GM21825 (cell line): ENCODE measurements around the gene TMEM45B.
"Not testable (repeated sequence)": the region's sequence is repeated elsewhere in the genome, so short reads cannot be mapped to it uniquely, and the experiment has no call there.

Experiments used
- ATAC-seq: cut with Tn5 transposase; IDR thresholded peaks from one replicate; pipeline ENCODE4 v1.9.1; 2021; ENCODE audit warnings: mild to moderate bottlenecking, moderate library complexity; ENCODE audit not compliant: unreplicated experiment

The TMEM45B gene

DNA sequence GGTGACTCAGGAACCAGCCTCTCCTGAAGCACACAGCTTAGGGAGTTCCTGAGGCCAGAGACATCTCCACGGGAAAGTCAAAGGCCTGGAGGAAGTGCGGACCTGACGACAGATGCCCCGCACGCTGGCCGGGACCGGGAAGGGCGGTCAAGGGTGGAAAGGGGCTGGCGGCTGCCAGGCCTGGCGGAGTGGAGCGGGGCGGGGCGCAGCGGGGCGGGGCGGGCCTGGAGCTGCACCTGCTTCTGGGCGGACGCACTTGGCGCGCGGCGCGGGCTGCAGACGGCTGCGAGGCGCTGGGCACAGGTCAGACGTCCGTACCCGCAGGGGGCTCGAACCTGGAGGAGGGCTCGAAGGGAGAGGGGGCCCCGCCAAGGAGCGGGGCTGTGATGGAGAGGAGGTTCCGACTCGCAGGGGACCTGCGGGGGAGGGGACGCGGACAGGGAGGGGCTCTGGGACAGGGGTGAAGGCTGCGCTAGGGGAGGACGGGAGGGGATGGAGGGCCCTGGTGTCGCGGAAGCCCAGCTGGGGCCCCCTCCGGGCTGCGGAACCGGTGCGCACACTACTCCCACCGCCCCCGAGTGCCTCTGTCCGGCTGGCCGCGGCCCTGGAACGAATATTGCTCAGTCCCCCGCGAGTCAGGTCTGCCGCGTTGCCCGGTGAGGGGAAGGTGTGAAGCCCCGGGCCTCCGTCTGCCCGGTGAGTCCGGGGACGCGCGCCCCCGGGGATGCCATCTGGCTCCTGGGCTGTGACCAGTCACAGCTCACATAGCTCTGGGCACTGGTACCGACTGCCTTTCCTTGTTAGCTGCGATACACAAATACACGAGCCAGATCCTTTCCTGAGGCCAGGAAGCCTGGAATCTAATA lies at the start of gene TMEM45B:
TMEM45B (plus strand) TSS at position 253 of the 866 bp plus-strand sequence. CDS start 36,635 bp downstream, outside the sequence.
- no peak for ATAC-seq

- ATAC-seq, result no peak
Measured at GRCh38 chr11:129766898-129767604, 48.6 kb upstream of the TMEM45B start.

DNA sequence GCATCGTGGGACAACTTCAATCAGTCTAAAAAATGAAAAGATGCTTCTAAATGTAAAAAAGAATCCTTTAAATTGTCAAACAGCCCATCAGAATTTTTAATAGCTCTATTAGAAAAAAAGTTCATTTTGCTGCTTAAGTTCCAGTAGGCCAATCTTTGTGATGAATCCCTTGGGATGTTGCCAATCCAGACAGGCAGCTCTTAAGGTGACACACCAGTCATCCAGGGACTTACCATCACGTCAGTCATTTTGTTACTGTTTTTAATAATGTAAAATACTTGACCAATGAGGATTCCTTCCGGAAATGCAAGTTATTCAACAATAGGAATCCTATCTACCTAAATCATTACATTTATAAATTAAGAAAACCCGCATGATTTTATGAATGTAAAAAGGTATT lies 47.8 kb upstream of the TMEM45B start:
- ATAC-seq, result no peak

DNA sequence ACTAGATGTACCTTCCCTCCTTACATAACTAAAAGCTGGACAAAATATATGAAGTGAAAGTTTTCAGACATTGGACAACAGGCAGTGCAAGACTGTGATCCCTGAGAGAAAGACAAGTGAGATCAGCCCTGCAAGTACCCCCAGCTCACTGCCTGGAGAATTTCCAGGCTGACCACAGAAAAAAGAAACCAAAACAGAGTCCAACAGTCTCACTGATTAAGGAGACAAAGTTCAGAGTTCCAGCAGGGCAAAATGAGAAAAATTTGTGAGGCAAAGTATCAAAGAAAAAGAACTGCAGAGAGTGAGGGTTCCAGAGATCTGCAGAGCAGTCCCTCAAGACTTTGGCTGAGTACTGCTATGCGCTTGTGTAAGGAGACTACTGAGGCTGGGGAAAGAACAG lies 47.3 kb upstream of the TMEM45B start:
- no peak for ATAC-seq

DNA sequence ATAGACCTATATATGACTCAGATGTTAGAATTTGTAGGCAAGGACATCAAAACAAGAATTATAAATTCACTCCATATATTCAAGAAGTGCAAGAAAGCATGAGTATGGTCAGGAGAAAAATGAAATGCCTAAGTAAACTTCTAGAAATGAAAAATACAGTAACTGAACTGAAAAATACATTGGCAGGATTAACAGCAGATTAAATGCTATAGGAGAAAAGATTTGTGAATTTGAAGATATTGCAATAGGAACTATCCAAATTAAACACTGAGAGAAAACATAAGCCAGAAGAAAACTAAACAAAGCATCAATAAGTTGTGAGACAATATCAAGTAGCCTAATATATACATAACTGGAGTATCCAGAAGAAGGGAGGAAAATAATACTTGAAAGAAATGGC lies 46.6 kb upstream of the TMEM45B start:
- no peak for ATAC-seq

DNA sequence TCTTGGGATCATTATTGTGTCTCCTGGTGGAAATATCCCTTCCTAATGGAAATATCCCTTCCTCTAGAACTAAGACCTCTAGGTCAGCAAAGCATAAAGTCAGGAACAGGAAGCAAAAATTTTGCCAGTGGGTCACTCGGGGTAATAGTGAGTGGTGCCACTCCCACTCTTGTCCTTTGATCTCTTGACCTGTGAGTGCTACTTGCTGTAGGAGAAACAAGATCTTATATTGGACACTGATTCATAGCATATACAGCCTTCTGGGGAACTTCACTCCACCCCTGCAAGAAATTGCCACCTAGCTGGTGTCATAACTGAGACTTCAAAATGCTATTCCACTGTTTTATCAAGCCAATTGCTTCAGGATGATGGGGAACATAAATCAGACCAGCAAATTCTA lies 44.7 kb upstream of the TMEM45B start:
- ATAC-seq, result no peak

- not testable (repeated sequence) for ATAC-seq
Measured at GRCh38 chr11:129771456-129771855, 44.2 kb upstream of the TMEM45B start.

- ATAC-seq, result no peak
Measured at GRCh38 chr11:129778877-129779276, 36.8 kb upstream of the TMEM45B start.

DNA sequence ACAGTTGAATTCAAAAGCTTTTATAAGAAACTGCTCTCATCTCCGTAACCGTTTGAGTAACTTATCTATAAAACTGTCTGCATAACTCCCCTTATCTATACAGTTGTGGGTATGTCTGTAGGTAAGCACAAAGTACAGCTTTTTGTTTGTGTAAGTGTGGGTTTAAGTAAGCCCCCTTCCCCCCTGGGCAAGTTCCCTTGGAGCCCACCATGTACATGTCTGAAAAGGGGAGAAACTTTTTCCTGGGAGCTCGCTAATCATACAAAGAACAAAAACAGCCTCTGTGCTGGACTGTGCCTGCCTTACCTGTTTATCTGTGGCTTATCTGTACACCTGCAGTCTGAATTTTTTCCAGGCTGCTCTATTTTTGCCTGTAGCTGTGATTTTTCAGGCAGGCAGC lies 36.3 kb upstream of the TMEM45B start:
- ATAC-seq, result no peak

GRCh38 chr11:129785383-129786111 lies 30.1 kb upstream of the TMEM45B start:
- ATAC-seq, result no peak

DNA sequence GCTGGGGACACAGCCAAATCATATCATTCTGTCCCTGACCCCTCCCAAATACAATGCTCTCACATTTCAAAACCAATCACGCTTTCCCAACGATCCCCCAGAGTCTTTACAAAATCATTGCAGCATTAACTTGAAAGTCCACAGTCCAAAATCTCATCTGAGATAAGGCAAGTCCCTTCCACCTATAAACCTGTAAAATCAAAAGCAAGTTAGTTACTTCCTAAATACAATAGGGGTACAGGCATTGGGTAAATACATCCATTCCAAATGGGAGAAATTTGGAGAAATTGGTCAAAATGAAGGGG lies 29.6 kb upstream of the TMEM45B start:
- not testable (repeated sequence) for ATAC-seq

DNA sequence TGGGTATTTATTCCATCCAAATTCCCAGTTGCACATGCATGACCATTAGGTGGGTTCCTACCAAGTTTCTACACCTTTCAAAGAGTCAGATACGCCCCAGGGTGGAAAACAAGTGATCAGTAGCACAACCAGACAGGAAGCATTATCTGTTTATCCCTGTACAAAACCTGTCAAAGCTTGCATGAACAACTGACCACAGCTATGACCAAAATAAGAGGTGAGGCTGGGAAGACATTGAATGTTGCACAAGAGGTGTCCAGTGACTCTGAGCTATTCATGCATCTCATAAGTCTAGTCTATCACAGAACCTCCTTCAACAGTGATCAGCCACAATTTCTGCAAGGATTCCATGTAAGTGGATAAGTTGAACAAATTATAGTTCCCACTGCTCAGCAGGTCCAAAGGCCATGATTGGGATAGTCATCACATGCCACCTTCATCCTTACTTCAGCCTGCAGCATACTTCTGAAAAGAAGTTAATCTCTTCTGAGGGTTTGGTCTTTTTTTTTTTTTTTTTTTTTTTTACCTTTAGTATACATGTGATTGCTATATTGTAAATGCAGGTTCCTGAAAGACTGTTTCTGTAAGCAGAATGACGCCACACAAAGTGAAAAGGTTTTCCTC lies 28.0 kb upstream of the TMEM45B start:
- ATAC-seq, result no peak

GRCh38 chr11:129788278-129788677 lies 27.4 kb upstream of the TMEM45B start:
- no peak for ATAC-seq

- no peak for ATAC-seq
Measured at GRCh38 chr11:129790106-129790505, 25.5 kb upstream of the TMEM45B start.

DNA sequence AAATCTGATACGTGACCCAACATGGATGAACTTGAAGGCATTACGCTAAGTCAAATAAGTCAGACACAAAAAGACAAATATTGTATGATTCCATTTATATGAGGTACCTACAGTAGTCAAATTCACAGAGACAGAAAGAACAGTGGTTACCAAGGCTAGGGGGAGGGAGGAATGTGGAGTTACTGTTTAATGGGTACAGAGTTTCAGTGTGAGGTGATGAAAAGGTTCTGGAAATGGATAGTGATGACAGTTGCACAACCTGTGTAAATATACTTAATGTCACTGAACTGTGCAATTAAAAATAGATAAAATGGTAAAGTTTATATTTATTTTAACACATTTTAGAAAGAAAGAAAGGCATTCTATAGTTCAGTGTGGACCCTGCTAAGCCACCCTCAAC lies 24.1 kb upstream of the TMEM45B start:
- ATAC-seq, result no peak

DNA sequence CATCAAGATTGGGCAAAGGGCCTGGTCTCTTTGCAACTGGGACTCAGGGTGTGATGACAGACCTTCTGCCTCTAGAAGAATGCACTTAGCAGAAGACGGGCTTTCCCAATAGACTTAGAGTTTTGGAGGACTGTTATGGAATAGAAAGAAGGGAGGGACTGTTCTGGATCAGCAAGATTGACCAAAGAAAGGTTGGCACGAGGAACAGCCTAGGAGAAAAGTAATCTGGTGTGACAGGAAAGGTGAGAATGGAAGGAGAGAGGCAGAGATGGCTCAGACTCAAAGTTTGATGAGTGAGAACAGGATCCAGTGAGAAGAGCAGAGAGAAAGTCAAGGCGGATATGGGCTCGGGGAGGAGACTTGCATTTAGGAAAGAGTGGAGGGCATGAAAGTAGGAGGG lies 23.0 kb upstream of the TMEM45B start:
- no peak for ATAC-seq

DNA sequence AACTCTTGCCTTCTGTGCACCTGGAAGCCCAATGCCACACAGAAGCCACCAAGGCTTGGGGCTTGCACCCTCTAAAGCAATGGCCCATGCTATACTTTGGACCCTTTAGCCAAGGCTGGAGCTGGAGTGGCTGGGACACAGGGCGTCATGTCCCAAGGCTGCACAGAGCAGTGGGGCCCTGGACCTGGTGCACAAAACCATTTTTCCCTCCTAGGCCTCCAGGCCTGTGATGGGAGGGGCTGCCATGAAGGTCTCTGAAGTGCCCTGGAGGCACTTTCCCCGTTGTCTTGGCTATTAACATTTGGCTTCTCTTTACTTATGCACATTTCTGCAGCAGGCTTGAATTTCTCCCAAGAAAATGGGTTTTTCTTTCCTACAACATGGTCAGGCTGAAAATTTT lies 20.6 kb upstream of the TMEM45B start:
- no peak for ATAC-seq

DNA sequence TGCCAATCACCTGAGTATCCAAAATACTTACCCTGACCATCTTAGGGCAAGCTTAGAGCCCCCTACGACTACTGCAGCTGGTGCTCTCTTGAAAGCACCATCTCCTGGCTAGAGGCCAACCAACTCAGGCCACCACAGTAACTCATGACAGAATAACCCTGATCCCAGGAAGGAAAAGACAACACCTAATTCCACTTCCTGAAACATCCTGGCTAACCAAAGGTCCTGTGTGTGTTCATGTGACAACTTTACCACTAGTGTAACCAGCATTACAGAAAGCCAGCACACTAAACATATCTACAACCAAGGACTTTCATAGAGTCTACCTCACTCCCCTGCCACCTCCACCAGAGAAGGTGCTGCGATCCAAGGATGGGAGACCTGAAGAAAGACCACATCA lies 17.4 kb upstream of the TMEM45B start:
- no peak for ATAC-seq

- not testable (repeated sequence) for ATAC-seq
Measured at GRCh38 chr11:129800162-129800561, 15.5 kb upstream of the TMEM45B start.

GRCh38 chr11:129800655-129801054 lies 15.0 kb upstream of the TMEM45B start:
- no peak for ATAC-seq

GRCh38 chr11:129803533-129803932 lies 12.1 kb upstream of the TMEM45B start:
- ATAC-seq, result no peak
